Epithelial cell of umbilical artery (primary cell): ENCODE data around the gene KCNK16. TPM values are rescaled to one million over a fixed set of nuclear protein-coding genes. Genes with fewer than 3 reads are reported as not detected.

Source experiments
- total RNA-seq: library from RNA; depleted of rRNA; stranded (reverse); fragments of >200 nt; gene quantifications from 2 replicates; pipeline ENCODE4 v1.2.3, GENCODE V29; 2014

Gene KCNK16
- not detected in 2 replicates for total RNA-seq

DNA sequence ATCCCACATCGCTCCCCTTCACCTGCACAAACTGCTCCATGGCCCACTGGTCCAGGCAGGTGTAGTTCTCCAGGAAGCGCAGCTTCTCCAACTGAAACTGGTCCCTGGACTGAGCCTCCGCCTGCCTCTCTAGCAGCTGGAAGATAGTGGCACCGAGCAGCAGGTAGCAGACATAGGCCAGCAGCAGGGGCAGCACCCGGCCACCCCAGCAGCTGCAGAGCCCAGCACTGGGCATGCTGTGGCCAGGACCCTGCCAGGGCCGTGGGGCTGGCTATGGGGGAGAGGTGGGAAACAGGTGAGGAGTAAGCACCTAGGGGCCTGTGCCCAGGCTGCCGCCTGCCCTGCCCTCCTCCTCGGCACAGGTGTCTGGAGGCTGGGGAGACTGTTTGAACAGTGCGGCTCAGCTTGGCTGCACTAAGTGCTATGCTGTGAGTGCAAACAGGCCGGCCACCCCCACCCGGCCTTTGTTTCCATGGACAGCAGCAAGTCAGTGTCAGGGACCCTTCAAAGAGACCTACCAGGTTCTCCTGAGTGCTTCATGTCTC lies at the start of gene KCNK16:
Gene KCNK16, minus strand, starts transcription at position 397 of the 545 bp plus-strand sequence. Its CDS starts 162 bp downstream, at position 235.

DNA sequence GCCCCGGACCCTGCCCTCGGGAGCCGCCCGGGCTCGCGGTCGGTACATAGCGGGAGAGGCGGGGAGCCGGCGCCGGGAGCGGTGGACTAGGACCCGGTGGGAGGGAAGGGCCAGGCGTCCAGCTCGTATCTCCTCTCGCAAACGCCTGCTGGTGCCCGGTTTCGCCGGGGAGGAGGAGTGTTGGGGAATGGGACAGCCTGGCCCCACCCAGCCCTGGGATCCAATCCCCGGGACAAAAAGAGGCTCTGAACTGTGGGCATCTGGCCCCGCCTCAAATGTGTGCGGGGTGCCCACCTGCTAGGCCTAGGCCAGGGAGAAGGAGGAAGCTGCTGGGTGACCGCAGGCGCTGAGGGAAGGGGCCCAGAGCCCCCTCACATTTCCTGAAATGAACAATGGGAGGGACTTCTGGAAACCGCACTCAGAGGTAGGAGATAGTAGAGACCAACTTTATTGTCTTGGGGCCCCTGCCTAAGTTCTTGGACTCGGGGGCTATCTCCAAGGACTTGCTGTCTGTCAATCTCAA lies 8.2 kb downstream of the KCNK16 start, which contains the start of gene KCNK17:
Gene KCNK17, minus strand, starts transcription at position 147 of the 523 bp plus-strand sequence. Its CDS starts 99 bp downstream, at position 48.

Other genes with a start within 250 kb of the KCNK16 start
- gene SAYSD1, start 207.5 kb downstream of the KCNK16 start, total RNA-seq, result 6.8 and 14.9 TPM in 2 replicates
- not detected in 2 replicates for gene KCNK5, start 93.2 kb downstream of the KCNK16 start, total RNA-seq
- not detected in 2 replicates for gene KCNK17, start 8.3 kb downstream of the KCNK16 start, total RNA-seq